Vagina (tissue), 2 donors: ENCODE measurements around the gene HDAC6.

ENCODE experiments used
- POLR2A ChIP-seq, 2 donors: fragments of 450-650 bp; IDR thresholded peaks; one replicate each; pipeline ENCODE4 v1.6.1; 2017; ENCODE audit warnings: antibody characterized with exemption in 2 of 2, mild to moderate bottlenecking in 2 of 2, moderate library complexity in 2 of 2
- TF ChIP-seq, protein P1 (sequence below), 3 experiments: fragments of 450-650 bp in 2 of 3; fragments of 200-600 bp in 1 of 3; sonication (generic) in 1 of 3; IDR thresholded peaks; one replicate each; pipeline ENCODE4 v1.5.1; 2017 to 2019; ENCODE audit warnings: antibody characterized with exemption in 3 of 3, mild to moderate bottlenecking in 2 of 3, moderate library complexity in 2 of 3

DNA sequence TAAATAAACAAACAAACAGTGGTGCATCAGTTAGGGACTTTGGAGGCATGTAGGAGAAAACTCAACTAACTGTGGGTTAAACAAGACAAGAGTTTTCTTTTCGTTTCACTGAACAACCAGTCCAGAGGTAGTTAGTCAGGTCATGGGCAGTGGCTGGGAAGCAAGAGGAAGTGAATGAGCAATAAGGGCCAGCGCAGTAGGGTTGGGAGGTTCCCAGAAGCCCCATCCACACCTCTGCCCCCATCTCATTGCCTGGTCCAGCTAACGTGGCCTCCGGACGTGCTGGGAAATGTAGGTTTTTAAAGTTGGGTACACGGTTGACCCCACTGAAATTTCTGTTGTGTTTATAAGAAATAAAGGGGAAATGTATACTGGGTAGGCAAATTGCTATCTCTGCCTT is 31.6 kb upstream of the HDAC6 start:
- TF ChIP-seq, protein P1, sequence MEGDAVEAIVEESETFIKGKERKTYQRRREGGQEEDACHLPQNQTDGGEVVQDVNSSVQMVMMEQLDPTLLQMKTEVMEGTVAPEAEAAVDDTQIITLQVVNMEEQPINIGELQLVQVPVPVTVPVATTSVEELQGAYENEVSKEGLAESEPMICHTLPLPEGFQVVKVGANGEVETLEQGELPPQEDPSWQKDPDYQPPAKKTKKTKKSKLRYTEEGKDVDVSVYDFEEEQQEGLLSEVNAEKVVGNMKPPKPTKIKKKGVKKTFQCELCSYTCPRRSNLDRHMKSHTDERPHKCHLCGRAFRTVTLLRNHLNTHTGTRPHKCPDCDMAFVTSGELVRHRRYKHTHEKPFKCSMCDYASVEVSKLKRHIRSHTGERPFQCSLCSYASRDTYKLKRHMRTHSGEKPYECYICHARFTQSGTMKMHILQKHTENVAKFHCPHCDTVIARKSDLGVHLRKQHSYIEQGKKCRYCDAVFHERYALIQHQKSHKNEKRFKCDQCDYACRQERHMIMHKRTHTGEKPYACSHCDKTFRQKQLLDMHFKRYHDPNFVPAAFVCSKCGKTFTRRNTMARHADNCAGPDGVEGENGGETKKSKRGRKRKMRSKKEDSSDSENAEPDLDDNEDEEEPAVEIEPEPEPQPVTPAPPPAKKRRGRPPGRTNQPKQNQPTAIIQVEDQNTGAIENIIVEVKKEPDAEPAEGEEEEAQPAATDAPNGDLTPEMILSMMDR (IDR thresholded peaks at IDR 0.05), result no peak
- no peak for TF ChIP-seq POLR2A (IDR thresholded peaks at IDR 0.05)
